SK-N-MC (cell line): Measurements from ENCODE around the gene MMRN1.

Experiments used
- EZH2 ChIP-seq: fragments of 200-600 bp; sonication (generic); IDR thresholded peaks from one replicate; pipeline ENCODE4 v1.6.1; 2017; ENCODE audit warnings: antibody characterized with exemption
- FOXP2 ChIP-seq: optimal IDR thresholded peaks from 2 replicates; pipeline ENCODE3; 2011; ENCODE audit warnings: mild to moderate bottlenecking, moderate library complexity; ENCODE audit not compliant: insufficient read depth; ENCODE audit errors: extremely low read length, control extremely low read depth
- POLR2AphosphoS5 ChIP-seq: IDR thresholded peaks from 2 replicates; pipeline ENCODE4 v1.6.1; 2012; ENCODE audit warnings: mild to moderate bottlenecking, low read depth, low read length, borderline replicate concordance

DNA sequence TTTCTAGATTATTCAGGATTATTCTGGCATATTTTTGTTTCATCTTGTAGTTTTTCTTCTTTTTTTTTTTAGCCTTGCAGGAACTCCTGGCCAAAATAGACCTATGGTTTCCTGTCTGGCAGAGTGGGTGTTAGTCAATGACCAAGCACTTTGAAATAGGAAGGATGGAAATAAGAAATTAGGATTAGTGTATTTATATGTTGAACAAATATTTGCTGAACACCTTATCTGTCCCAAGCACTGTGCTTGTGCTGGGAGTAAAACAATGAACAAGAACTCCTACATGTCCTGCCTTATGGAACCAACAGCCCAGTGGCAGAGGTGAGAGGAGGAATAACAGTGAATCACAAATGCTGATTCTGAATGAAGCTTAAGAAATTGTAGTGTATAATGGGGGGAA is 4.5 kb downstream of the MMRN1 start:
- TF ChIP-seq POLR2AphosphoS5: no peak
- no peak for TF ChIP-seq EZH2
- TF ChIP-seq FOXP2: no peak
